Osteoblast (primary cell): ENCODE data around the gene C11orf24. TPM values are rescaled to one million over a fixed set of nuclear protein-coding genes. Genes with fewer than 3 reads are reported as not detected.

ENCODE experiments used
- DNase-seq: peaks from one replicate; pipeline ENCODE4 v3.0.0; 2011; ENCODE audit warnings: low spot score, mixed read lengths; ENCODE audit not compliant: insufficient read length; ENCODE audit errors: missing footprints
- H2AFZ ChIP-seq: 2 replicates; pipeline ENCODE4 v1.6.0; 2011; ENCODE audit warnings: mild to moderate bottlenecking, low read length
- H3K27ac ChIP-seq: 2 replicates; pipeline ENCODE4 v1.5.1; 2011; ENCODE audit warnings: mild to moderate bottlenecking, low read depth, low read length, moderate library complexity
- H3K27me3 ChIP-seq: 2 replicates; pipeline ENCODE4 v1.6.0; 2012; ENCODE audit warnings: mild to moderate bottlenecking, control low read depth, inconsistent platforms, low read length, moderate library complexity; ENCODE audit not compliant: insufficient read depth
- H3K36me3 ChIP-seq: 2 replicates; pipeline ENCODE4 v1.5.1; 2011; ENCODE audit warnings: mild to moderate bottlenecking, low read length, control low read depth, moderate library complexity; ENCODE audit not compliant: insufficient read depth
- H3K4me1 ChIP-seq: 2 replicates; pipeline ENCODE4 v1.5.1; 2011; ENCODE audit warnings: mild to moderate bottlenecking, low read length, control low read depth, moderate library complexity; ENCODE audit not compliant: insufficient read depth
- H3K4me2 ChIP-seq: 2 replicates; pipeline ENCODE4 v1.6.0; 2011; ENCODE audit warnings: mild to moderate bottlenecking, low read length; ENCODE audit not compliant: insufficient read depth
- H3K4me3 ChIP-seq: fragments of 200-600 bp; sonication (generic); 3 replicates; pipeline ENCODE4 v1.5.1; 2012; ENCODE audit warnings: mild to moderate bottlenecking, low read length, inconsistent platforms; ENCODE audit not compliant: insufficient read depth
- H3K79me2 ChIP-seq: 2 replicates; pipeline ENCODE4 v1.6.0; 2012; ENCODE audit warnings: mild to moderate bottlenecking, low read length, control low read depth, inconsistent platforms; ENCODE audit not compliant: insufficient read depth
- H3K9me3 ChIP-seq: 2 replicates; pipeline ENCODE4 v1.5.1; 2011; ENCODE audit warnings: low read depth, low read length, control low read depth
- H4K20me1 ChIP-seq: 2 replicates; pipeline ENCODE4 v1.6.0; 2012; ENCODE audit warnings: mild to moderate bottlenecking, low read length, control low read depth; ENCODE audit not compliant: insufficient read depth
- total RNA-seq: library from RNA; depleted of rRNA; stranded (reverse); fragments of >200 nt; gene quantifications from 2 replicates; pipeline ENCODE4 v1.2.3, GENCODE V29; 2012
- TF ChIP-seq, protein P1 (sequence below): IDR thresholded peaks from 2 replicates; pipeline ENCODE4 v1.5.1; 2011; ENCODE audit warnings: mild to moderate bottlenecking, low read depth, low read length, moderate library complexity; ENCODE audit errors: extremely low read depth

Gene C11orf24
- total RNA-seq, 1 donor = 40.5 TPM

DNA sequence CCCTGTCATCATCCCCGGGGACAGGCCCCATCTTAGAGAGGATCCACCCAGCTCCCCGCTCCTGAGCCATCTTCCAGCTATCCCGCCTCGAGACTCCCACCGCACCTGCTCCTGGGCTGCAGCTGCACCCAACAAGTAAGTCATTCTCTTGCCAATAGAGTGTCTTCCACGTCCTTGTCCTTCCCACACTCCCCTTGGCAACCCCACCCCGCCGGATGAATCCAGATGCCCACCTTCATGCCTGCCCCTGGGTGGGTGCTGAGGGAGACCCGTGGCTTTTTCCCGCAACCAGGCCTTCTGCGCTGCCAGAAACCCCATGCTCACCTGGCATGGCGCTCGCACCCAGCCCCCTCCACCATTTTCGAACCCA is 11.1 kb upstream of the C11orf24 start:
- H3K4me2 ChIP-seq = no peak overlapping the region
- H3K4me3 ChIP-seq = no peak overlapping the region
- H3K27me3 ChIP-seq = peaks cover 3% of the 10 kb centered on the region
- H3K27ac ChIP-seq = no peak overlapping the region
- no peaks in the 10 kb centered on the region for H3K79me2 ChIP-seq
- no peaks in the 10 kb centered on the region for H3K4me1 ChIP-seq
- DNase-seq = peak; percentile 21
- H4K20me1 ChIP-seq = no peaks in the 10 kb centered on the region
- TF ChIP-seq, protein P1, sequence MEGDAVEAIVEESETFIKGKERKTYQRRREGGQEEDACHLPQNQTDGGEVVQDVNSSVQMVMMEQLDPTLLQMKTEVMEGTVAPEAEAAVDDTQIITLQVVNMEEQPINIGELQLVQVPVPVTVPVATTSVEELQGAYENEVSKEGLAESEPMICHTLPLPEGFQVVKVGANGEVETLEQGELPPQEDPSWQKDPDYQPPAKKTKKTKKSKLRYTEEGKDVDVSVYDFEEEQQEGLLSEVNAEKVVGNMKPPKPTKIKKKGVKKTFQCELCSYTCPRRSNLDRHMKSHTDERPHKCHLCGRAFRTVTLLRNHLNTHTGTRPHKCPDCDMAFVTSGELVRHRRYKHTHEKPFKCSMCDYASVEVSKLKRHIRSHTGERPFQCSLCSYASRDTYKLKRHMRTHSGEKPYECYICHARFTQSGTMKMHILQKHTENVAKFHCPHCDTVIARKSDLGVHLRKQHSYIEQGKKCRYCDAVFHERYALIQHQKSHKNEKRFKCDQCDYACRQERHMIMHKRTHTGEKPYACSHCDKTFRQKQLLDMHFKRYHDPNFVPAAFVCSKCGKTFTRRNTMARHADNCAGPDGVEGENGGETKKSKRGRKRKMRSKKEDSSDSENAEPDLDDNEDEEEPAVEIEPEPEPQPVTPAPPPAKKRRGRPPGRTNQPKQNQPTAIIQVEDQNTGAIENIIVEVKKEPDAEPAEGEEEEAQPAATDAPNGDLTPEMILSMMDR = no peak
- no peak overlapping the region for H2AFZ ChIP-seq
- H3K9me3 ChIP-seq = no peaks in the 10 kb centered on the region
- H3K36me3 ChIP-seq = no peaks in the 10 kb centered on the region

DNA sequence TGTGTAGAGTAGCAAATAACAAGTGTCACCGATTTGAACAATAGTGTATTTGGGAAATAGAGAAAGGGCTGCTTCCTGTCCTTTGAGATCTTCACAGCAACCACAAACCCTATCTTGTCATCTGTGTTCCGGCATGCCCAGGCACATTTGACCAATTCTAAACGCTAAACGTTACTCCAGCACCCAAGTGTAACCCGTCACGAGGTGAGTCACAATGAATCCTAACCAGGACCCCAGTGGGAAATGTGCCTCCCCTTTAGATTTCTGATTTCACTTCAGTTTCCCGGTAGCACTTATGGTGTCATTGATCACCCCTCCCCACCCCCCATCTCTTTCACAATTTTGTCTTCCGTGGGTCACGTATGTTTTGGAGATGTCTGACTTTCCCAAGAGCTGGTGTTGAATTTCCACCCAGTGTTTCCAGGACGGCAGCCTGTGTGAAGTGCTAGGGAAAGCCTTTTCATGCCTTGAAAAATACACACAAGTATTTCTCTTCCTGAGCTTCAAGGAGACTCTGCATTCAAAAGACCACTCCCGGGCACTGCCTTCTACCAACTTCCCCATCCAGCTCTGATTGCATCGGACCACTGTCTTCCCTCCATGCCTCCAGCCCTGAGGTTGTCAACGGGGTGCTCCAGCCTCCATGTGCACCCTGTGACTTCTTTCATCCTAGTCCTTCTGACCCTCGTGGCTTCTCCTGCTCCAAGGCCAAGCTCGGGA is 10.5 kb upstream of the C11orf24 start:
- Histone ChIP-seq H3K36me3 (no peaks in the 10 kb centered on the region), H4K20me1 (no peaks in the 10 kb centered on the region), H3K4me1 (no peaks in the 10 kb centered on the region), H3K27me3 (peaks cover 3% of the 10 kb centered on the region), H3K79me2 (no peaks in the 10 kb centered on the region), H3K4me3 (no peak overlapping the region), H3K4me2 (no peak overlapping the region), H2AFZ (no peak overlapping the region), H3K9me3 (no peaks in the 10 kb centered on the region), H3K27ac (no peak overlapping the region)
- peak; percentile 45 for DNase-seq
- TF ChIP-seq, protein P1 = no peak

DNA sequence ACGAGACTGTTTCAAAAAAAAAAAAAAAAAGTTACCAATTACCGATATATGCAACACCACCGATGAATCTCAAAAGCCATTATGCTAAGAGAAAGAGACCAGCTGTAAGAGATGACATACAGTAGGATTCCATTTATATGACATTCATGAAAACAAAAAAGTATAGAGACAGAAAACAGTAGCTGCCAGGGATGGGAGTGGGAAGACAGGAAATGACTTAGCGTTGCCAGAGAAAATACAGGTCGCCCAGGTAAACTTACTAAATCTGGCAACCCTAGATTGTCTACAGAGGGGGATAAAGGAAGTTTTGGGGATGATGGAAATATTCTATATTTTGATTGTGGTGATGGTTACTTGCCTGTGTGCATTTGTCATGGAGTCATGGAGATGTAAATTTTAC is 7.9 kb upstream of the C11orf24 start:
- Histone ChIP-seq H3K9me3 (no peaks in the 10 kb centered on the region), H3K36me3 (no peaks in the 10 kb centered on the region), H3K4me2 (no peak overlapping the region), H3K27me3 (peaks cover 3% of the 10 kb centered on the region), H3K27ac (no peak overlapping the region), H3K4me1 (no peaks in the 10 kb centered on the region), H4K20me1 (no peaks in the 10 kb centered on the region), H3K4me3 (no peak overlapping the region), H3K79me2 (no peaks in the 10 kb centered on the region), H2AFZ (no peak overlapping the region)
- TF ChIP-seq, protein P1 = no peak
- DNase-seq = peak; percentile 11

DNA sequence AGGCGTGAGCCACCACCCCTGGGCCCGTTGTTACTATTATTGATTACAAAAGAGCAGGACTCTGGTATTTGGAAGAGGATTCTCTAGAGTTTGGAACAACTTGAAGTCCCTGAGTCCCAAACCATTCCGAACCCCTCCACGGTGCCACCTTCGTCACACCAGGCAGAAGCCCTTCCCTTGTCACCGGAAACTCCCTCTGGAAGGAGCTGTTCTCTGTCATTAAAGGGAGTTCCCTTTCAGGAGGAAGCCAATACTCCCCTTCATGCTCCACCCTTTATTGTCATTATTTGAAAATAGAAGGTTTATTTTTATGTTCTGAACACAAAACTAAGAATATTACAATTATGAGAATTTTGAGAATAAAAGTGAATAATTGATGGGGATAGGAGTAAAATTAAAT is 5.1 kb upstream of the C11orf24 start:
- no peaks in the 10 kb centered on the region for H3K4me1 ChIP-seq
- H2AFZ ChIP-seq = no peak overlapping the region
- no peak overlapping the region for H3K27ac ChIP-seq
- H4K20me1 ChIP-seq = no peaks in the 10 kb centered on the region
- no peaks in the 10 kb centered on the region for H3K9me3 ChIP-seq
- no peaks in the 10 kb centered on the region for H3K36me3 ChIP-seq
- H3K4me3 ChIP-seq = no peak overlapping the region
- no peaks in the 10 kb centered on the region for H3K27me3 ChIP-seq
- H3K4me2 ChIP-seq = no peak overlapping the region
- H3K79me2 ChIP-seq = no peaks in the 10 kb centered on the region
- TF ChIP-seq, protein P1 = no peak
- DNase-seq = no peak
